GM12892 (cell line): ENCODE data around the gene SLC25A13.

ENCODE experiments used
- POLR2A ChIP-seq: IDR thresholded peaks from 2 replicates; pipeline ENCODE4 v1.6.1; 2011; ENCODE audit warnings: low read depth, low read length, control low read depth
- POLR2AphosphoS5 ChIP-seq: IDR thresholded peaks from 2 replicates; pipeline ENCODE4 v1.6.1; 2011; ENCODE audit warnings: low read depth, low read length, control low read depth

DNA sequence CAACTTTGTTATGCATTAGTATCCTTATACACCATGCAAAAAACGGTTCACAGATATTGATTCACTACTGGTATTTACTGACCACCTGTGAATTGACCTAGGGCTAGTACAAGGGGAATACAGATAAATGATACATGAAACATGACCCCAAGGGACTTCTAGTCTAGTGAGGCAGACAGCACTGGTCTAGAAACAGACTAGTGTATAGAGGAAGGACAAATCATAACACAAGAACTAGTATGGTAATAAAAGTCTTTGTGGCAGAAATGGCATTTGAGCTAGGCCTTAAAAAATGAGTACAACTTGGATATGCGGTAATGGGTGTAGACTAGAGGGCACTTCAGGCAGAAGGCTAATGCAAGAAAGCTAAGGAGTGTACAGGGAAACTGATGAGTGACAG lies 86.6 kb downstream of the SLC25A13 start:
- TF ChIP-seq POLR2A (no peak), POLR2AphosphoS5 (no peak)
